Smooth muscle cell (in vitro differentiated cells): ENCODE results near the gene E2F4. TPM values are rescaled to one million over a fixed set of nuclear protein-coding genes. Genes with fewer than 3 reads are reported as not detected.

Experiments used
- DNase-seq: peaks from one replicate; lab custom pipeline; 2025; ENCODE audit not compliant: unreplicated experiment; lab: John Stamatoyannopoulos, UW
- H2AFZ ChIP-seq: fragments of 200-600 bp; sonication (generic); 2 replicates; pipeline ENCODE4 v1.6.0; 2016; ENCODE audit warnings: antibody characterized with exemption, low read depth, mild to moderate bottlenecking
- H3F3A ChIP-seq: fragments of 200-600 bp; sonication (generic); 2 replicates; pipeline ENCODE4 v1.6.0; 2017; ENCODE audit warnings: antibody characterized with exemption, low read depth
- H3K27ac ChIP-seq: fragments of 200-600 bp; sonication (generic); 2 replicates; pipeline ENCODE4 v1.5.1; 2016; ENCODE audit warnings: low read depth, mild to moderate bottlenecking
- H3K27me3 ChIP-seq: fragments of 200-600 bp; sonication (generic); 2 replicates; pipeline ENCODE4 v1.6.1; 2016; ENCODE audit warnings: low read depth, mild to moderate bottlenecking
- H3K36me3 ChIP-seq: fragments of 200-600 bp; sonication (generic); 2 replicates; pipeline ENCODE4 v1.5.1; 2016; ENCODE audit warnings: low read depth
- H3K4me1 ChIP-seq: fragments of 200-600 bp; sonication (generic); 2 replicates; pipeline ENCODE4 v1.5.1; 2016; ENCODE audit warnings: low read depth
- H3K4me2 ChIP-seq: fragments of 200-600 bp; sonication (generic); 2 replicates; pipeline ENCODE4 v1.6.0; 2016; ENCODE audit warnings: mild to moderate bottlenecking
- H3K4me3 ChIP-seq: fragments of 200-600 bp; sonication (generic); 2 replicates; pipeline ENCODE4 v1.5.1; 2016; ENCODE audit warnings: mild to moderate bottlenecking
- H3K79me2 ChIP-seq: fragments of 200-600 bp; sonication (generic); 2 replicates; pipeline ENCODE4 v1.6.0; 2016; ENCODE audit warnings: low read depth, mild to moderate bottlenecking
- H3K9ac ChIP-seq: fragments of 200-600 bp; sonication (generic); 2 replicates; pipeline ENCODE4 v1.6.0; 2016; ENCODE audit warnings: low read depth
- H3K9me3 ChIP-seq: fragments of 200-600 bp; sonication (generic); replicated peaks from 2 replicates; pipeline ENCODE4 v1.5.1; 2016; ENCODE audit warnings: low read depth
- H4K20me1 ChIP-seq: fragments of 200-600 bp; sonication (generic); 2 replicates; pipeline ENCODE4 v1.6.0; 2016; ENCODE audit warnings: low read depth
- WGBS: methylation state at CpG from one replicate; pipeline ENCODE4 v1.1.7; 2016; ENCODE audit warnings: low lambda C conversion rate; 5-methylcytosine and 5-hydroxymethylcytosine counted together
- polyA plus RNA-seq: library from polyadenylated mRNA; unstranded; fragments of >200 nt; fragmentation: Nextera tagmentation; extraction: Ambion mirVana; gene quantifications from 2 replicates; pipeline ENCODE4 v1.2.1, GENCODE V29; 2016
- total RNA-seq: library from RNA; depleted of rRNA; stranded (reverse); fragments of >200 nt; gene quantifications from 2 replicates; pipeline ENCODE4 v1.2.3, GENCODE V29; 2014
- TF ChIP-seq, protein P1 (sequence below): fragments of 200-600 bp; sonication (generic); IDR thresholded peaks from 2 replicates; pipeline ENCODE4 v1.5.1; 2017; ENCODE audit warnings: borderline replicate concordance, mild to moderate bottlenecking, antibody characterized with exemption; ENCODE audit not compliant: insufficient read depth, poor library complexity, severe bottlenecking

Gene E2F4
- total and polyA plus RNA-seq, 2 experiments from 2014 or later: 49.9 to 53.8 TPM

DNA sequence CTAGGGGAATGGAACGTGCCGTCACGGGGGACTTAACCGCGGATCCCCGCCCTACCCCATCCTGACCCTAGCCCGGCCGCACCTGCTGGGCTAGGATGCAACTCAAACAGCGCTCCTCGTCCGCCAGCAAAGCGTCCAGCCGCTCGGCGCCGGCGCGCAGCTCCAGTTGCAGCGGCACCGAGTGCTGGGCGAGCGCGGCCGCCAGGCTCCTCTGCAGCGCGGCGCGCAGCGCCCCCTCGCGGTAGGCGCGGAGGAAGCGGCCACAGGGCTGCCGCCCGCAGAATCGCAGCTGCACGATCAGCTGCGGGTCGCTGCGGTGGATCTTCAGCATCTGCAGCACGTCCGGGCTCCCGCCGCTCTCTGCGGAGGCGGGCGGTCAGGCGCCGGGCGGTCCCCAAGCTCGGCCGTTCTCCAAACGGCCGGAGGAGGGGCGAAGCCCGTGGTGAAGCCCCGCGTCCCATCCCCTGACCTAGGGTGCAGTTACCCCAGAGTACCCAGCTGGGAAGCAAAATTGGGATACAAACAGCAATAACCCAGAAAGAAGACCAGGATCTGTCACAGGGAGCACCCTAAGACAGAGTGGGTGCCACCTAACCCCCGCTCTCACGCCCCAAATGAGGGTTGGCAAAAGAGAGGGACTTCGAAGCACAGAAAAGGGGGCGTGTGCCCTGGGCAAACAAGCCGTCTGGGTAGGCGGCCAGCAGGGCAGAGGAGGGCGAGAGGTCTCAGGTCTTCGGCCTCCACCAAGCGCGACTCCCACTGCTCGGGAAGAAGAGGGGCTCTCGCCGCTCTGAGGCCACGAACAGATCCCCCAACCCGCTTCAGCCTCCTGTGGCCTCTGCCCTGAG is 36.4 kb upstream of the E2F4 start:
- Histone ChIP-seq H3K27ac (no peak overlapping the region), H3K79me2 (no peaks in the 10 kb centered on the region), H3K9me3 (no peaks in the 10 kb centered on the region), H3K4me1 (peaks cover 6% of the 10 kb centered on the region), H3K27me3 (peaks cover 42% of the 10 kb centered on the region), H3F3A (no peaks in the 10 kb centered on the region), H3K36me3 (no peaks in the 10 kb centered on the region), H3K9ac (no peak overlapping the region), H3K4me2 (peak overlapping the region; percentile 80), H3K4me3 (peak overlapping the region; percentile 27), H2AFZ (no peak overlapping the region), H4K20me1 (peaks cover 45% of the 10 kb centered on the region)
- TF ChIP-seq, protein P1, sequence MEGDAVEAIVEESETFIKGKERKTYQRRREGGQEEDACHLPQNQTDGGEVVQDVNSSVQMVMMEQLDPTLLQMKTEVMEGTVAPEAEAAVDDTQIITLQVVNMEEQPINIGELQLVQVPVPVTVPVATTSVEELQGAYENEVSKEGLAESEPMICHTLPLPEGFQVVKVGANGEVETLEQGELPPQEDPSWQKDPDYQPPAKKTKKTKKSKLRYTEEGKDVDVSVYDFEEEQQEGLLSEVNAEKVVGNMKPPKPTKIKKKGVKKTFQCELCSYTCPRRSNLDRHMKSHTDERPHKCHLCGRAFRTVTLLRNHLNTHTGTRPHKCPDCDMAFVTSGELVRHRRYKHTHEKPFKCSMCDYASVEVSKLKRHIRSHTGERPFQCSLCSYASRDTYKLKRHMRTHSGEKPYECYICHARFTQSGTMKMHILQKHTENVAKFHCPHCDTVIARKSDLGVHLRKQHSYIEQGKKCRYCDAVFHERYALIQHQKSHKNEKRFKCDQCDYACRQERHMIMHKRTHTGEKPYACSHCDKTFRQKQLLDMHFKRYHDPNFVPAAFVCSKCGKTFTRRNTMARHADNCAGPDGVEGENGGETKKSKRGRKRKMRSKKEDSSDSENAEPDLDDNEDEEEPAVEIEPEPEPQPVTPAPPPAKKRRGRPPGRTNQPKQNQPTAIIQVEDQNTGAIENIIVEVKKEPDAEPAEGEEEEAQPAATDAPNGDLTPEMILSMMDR: peak; percentile 95
- DNase-seq: peak; percentile 47
- WGBS: 11% methylated on average over 71 of the region's 74 CpGs

DNA sequence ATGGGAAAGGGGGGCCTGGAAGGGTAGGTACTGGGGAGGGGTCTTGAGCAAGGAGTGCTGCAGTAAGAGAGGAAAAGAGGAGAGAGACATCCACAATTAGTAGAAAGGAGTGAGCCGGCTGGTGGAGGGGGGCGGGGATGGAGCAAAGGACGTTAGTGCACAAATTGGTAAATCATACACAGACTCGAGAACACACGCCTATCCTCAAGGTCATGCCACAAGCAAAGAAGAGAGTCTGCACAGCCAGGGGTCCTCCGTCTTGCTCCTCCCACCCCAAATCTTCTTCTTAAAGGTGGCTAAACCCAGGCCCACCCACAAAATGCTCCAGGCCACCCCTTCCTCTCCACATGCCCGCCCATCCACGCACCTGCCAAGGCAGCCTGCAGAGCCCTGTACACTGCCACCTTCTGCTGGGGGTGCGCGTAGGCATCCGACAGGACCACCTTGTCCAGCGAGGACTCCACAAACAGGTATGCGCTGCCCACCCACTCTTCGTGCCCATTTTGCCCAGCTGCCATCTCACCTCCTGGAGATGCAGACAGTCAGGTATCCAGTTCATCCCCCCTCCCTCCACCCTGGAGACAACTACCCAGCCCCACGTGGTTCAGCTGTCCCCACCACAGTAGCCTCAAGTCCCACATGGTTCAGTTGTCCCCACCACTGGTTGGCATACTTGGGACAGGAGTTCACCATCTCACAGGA is 35.7 kb upstream of the E2F4 start:
- TF ChIP-seq, protein P1: no peak

DNA sequence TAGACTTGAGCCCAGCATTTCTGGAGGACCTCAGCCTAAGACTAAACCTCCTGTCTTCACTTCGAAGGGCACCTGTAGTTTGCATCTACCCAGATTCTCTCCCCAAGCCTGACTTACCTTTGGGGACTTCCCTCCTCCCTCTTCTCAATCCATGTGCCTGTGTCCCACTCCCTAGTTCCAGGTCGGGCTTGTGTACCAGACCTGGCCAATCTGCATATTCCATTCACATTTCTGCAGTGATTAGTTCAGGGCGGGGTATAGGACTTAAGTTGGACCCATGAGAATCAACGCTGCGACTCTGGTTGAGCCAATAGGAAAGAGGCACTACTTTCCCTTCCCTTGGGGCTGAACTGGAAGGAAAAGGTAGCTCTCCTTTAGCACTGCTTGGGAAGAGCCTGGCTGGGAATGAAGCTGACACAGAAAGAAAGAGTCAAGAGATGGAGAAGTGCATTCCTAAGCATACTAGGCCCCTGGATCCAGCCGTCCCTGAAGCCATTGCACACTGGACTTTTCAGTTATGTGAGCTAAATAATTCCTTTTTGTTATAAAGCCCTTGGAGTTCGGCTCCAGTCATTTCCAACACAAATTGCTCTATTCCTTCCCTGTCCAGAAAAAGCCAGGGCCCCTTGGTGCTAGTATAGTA is 34.7 kb upstream of the E2F4 start:
- Histone ChIP-seq H3K27ac (no peak overlapping the region), H3K9ac (no peak overlapping the region), H3K4me3 (no peak overlapping the region), H3K4me2 (no peak overlapping the region), H3K4me1 (peaks cover 6% of the 10 kb centered on the region), H2AFZ (no peak overlapping the region), H3K9me3 (no peaks in the 10 kb centered on the region), H4K20me1 (peaks cover 54% of the 10 kb centered on the region), H3K27me3 (peaks cover 53% of the 10 kb centered on the region), H3K79me2 (no peaks in the 10 kb centered on the region), H3F3A (no peaks in the 10 kb centered on the region), H3K36me3 (no peaks in the 10 kb centered on the region)
- no peak for DNase-seq
- 67% methylated on average over 7 of the region's 7 CpGs for WGBS
- TF ChIP-seq, protein P1: no peak

More for the DNA sequence above, 35.7 kb upstream of the E2F4 start:
- 63% methylated on average over 15 of the region's 15 CpGs for WGBS
- no peak overlapping the region for H2AFZ ChIP-seq
- no peaks in the 10 kb centered on the region for H3F3A ChIP-seq
- DNase-seq: no peak
- H4K20me1 ChIP-seq: peaks cover 45% of the 10 kb centered on the region
- no peak overlapping the region for H3K9ac ChIP-seq
- peaks cover 6% of the 10 kb centered on the region for H3K4me1 ChIP-seq
- no peaks in the 10 kb centered on the region for H3K79me2 ChIP-seq
- H3K4me2 ChIP-seq: no peak overlapping the region
- no peaks in the 10 kb centered on the region for H3K36me3 ChIP-seq
- H3K27ac ChIP-seq: no peak overlapping the region
- peaks cover 44% of the 10 kb centered on the region for H3K27me3 ChIP-seq
- no peak overlapping the region for H3K4me3 ChIP-seq
- no peaks in the 10 kb centered on the region for H3K9me3 ChIP-seq
